Measurements from ENCODE around the gene CPLANE1.

CPLANE1 gene

GRCh38 chr5:37064442-37064841 is 184.7 kb downstream of the CPLANE1 start:
- no peak for DNase-seq (ENCODE audit: low spot score)

- no peak for DNase-seq (ENCODE audit: low spot score)
These were observed 185.4 kb downstream of the CPLANE1 start for GRCh38 chr5:37063739-37064138.

DNA sequence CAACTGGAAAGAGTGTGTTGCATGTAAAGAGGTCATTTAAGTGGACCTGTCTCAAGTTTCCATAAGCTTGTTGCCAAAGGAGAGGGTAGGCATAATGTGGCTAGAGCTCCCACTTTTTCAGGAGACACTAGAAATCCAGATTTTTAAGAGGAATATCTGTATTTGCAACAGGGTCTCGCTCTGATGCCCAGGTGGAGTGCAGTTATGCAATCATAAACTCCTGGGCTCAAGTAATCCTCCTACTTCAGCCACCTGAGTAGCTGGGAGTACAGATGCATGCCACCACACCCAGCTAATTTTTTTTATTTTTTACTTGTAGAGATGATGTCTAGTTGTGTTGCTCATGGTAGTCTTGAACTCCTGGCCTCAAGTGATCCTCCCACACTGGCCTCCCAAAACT is 189.1 kb downstream of the CPLANE1 start:
- DNase-seq (ENCODE audit: low spot score): no peak

DNA sequence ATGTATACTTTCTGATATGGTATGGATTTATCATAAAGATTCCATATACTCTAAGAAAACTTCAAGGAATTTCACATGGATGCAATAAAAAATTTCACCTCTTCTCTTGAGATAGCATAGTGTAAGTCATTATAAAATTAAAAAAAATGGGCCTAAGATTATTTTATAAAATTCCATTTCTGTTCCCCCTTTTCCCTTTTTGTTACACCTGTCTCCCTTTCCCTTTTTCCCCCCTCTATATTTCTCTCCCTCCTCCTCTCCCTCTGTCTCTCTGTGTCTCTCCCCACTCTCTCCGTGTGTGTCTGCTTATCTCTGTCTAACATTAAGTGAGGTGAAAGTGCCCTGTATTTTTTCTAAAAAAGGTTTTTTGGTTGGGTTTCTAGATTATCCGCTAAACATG is 192.4 kb downstream of the CPLANE1 start:
- no peak for DNase-seq (ENCODE audit: low spot score)

Measured in hematopoietic multipotent progenitor cell treated with erythropoietin and hydrocortisone succinate and interleukin-3 and kit ligand, for 17 days (in vitro differentiated cells).